Testis (tissue), 3 donors: ENCODE results near the gene SDCCAG8. TPM values are rescaled to one million over a fixed set of nuclear protein-coding genes. Genes with fewer than 3 reads are reported as not detected.

Experiments used
- DNase-seq: peaks from one replicate; pipeline ENCODE4 v3.0.0-alpha.2; 2019
- H3K27ac ChIP-seq, 2 donors: fragments of 200-600 bp; sonication (generic); one replicate each; pipeline ENCODE4 v1.5.1; 2019
- H3K27me3 ChIP-seq: fragments of 200-600 bp; sonication (generic); one replicate; pipeline ENCODE4 v1.5.1; 2019
- H3K36me3 ChIP-seq: fragments of 200-600 bp; sonication (generic); one replicate; pipeline ENCODE4 v1.5.1; 2017; ENCODE audit warnings: low read depth; ENCODE audit errors: missing control alignments
- H3K4me1 ChIP-seq: fragments of 200-600 bp; sonication (generic); one replicate; pipeline ENCODE4 v1.5.1; 2019
- H3K4me3 ChIP-seq, 2 donors: fragments of 200-600 bp; sonication (generic); one replicate each; pipeline ENCODE4 v1.5.1; 2017 to 2019
- H3K9me3 ChIP-seq: fragments of 200-600 bp; sonication (generic); one replicate; pipeline ENCODE4 v1.5.1; 2017
- POLR2A ChIP-seq: fragments of 450-650 bp; IDR thresholded peaks from one replicate; pipeline ENCODE4 v1.6.1; 2017; ENCODE audit warnings: antibody characterized with exemption, mild to moderate bottlenecking, moderate library complexity
- WGBS, 2 donors: methylation state at CpG; one replicate each; pipeline ENCODE4 v1.1.5; 2018; 5-methylcytosine and 5-hydroxymethylcytosine counted together
- intact Hi-C: fragments of 100-400 bp; cut with DNase I; formaldehyde crosslinking; loops from one replicate; pipeline ENCODE4 v1.15.1; 2023; ENCODE audit warnings: low total_unique reads
- polyA plus RNA-seq: library from polyadenylated mRNA; stranded (reverse); fragments of 350-450 nt; fragmentation: Illumina TruSeq; extraction: RNeasy Lipid Tissue Mini Kit (QIAGEN cat#74804); gene quantifications from one replicate; pipeline ENCODE4 v1.2.3, GENCODE V29; 2014; ENCODE audit warnings: low read depth, low replicate concordance; ENCODE audit not compliant: insufficient read depth
- total RNA-seq, 2 donors: library from RNA; depleted of rRNA; stranded (reverse); fragments of >200 nt; gene quantifications; one replicate each; pipeline ENCODE4 v1.2.3, GENCODE V29; 2016
- TF ChIP-seq, protein P1 (sequence below), 3 experiments: fragments of 450-650 bp in 2 of 3; fragments of 200-600 bp in 1 of 3; sonication (generic) in 1 of 3; IDR thresholded peaks; one replicate each; pipeline ENCODE4 v1.5.1; 2016 to 2019; ENCODE audit warnings: antibody characterized with exemption in 3 of 3, mild to moderate bottlenecking in 2 of 3, moderate library complexity in 1 of 3

The SDCCAG8 gene
- total and polyA plus RNA-seq, 3 donors from 2014 or later, result 21.9 to 45.4 (median 40.6) TPM

DNA sequence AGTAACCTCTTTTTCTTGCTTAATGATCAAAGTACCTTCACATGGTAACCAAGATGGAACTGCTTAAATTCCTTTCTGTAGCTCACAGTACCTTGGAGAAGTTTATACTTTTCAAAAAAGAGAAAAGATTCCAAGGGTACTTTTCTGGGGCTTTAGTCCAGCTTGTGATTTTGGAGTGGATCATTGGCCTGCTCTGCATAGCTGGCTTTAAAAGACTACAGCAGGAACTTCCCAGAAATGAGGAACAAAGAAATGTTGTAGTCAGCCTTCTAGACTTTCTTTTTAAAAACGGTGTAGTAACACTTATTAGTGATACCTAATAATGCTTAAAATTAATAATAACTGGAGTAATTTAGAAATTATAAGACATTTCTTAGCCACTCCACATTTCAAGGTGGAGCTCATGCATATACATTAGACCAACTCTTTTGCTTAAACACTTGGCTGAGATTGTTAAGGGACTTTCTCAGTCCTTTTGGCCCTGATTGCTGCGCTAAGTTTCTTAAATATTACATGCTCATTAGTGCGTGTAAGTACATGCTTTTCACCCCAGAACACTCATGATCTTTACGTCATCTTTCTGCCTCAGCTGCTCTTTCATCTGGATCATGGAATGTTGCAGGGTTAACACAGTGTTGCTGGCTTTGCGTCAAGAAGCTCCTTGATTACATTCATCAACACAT is 57.3 kb downstream of the SDCCAG8 start:
- 71 to 79% methylated on average over 5 of the region's 5 CpGs for WGBS, 2 donors
- no peak overlapping the region for H3K27ac ChIP-seq
- intact Hi-C loops, result no loop called here
- no peaks in the 10 kb centered on the region for H3K4me1 ChIP-seq
- no peak for DNase-seq
- TF ChIP-seq POLR2A, result no peak
- TF ChIP-seq, protein P1, sequence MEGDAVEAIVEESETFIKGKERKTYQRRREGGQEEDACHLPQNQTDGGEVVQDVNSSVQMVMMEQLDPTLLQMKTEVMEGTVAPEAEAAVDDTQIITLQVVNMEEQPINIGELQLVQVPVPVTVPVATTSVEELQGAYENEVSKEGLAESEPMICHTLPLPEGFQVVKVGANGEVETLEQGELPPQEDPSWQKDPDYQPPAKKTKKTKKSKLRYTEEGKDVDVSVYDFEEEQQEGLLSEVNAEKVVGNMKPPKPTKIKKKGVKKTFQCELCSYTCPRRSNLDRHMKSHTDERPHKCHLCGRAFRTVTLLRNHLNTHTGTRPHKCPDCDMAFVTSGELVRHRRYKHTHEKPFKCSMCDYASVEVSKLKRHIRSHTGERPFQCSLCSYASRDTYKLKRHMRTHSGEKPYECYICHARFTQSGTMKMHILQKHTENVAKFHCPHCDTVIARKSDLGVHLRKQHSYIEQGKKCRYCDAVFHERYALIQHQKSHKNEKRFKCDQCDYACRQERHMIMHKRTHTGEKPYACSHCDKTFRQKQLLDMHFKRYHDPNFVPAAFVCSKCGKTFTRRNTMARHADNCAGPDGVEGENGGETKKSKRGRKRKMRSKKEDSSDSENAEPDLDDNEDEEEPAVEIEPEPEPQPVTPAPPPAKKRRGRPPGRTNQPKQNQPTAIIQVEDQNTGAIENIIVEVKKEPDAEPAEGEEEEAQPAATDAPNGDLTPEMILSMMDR (IDR thresholded peaks at IDR 0.05), result no peak
- no peaks in the 10 kb centered on the region for H3K36me3 ChIP-seq
- no peak overlapping the region for H3K4me3 ChIP-seq
- H3K9me3 ChIP-seq, result no peaks in the 10 kb centered on the region
- H3K27me3 ChIP-seq, result no peaks in the 10 kb centered on the region

DNA sequence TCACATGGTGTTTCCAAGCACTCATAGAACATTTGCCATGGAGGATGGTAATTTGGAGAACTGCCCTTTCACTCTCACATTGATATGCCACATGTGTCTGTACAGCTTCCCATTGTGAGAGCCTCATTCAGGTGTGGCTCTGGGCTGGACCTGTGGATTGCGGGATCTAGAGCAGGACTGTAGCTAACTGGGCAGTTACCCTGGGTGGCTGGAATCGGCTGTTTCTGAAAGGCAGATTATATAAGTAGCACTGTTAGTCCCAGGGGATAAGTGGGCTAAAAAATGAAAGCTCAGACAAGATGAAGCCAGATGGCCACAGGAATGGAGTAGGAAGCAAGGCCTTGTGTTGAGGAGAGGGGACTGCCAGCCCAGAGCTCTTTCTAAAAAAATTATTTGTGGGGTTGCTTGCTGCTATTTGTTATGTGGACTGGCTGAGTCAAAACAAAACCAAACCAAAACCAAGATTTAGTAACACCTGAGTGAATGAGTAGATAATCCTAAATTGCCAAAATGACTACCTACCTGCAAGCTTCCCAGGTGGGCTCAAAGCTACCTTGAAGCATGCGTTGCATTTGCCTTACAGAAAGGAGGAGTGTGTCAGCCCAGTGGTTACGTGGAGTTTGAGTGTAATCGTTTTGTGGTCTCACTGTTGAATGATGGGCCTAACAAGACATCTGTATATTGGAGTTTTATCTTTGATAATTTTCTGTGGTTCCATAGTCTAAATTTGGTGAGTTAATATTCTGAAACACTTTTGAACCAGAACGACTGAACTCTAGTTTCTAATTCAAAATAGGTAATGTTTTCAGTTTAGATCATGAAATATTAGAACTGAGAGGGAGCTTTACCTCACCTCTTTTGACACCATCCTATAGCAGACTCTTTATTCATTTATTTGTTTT is 58.0 kb downstream of the SDCCAG8 start:
- intact Hi-C loops, result no loop called here
- H3K27ac ChIP-seq, result peak overlapping the region in 1 of 2 donors; percentile 33
- WGBS, 2 donors, result 80 to 90% methylated on average over 6 of the region's 6 CpGs

DNA sequence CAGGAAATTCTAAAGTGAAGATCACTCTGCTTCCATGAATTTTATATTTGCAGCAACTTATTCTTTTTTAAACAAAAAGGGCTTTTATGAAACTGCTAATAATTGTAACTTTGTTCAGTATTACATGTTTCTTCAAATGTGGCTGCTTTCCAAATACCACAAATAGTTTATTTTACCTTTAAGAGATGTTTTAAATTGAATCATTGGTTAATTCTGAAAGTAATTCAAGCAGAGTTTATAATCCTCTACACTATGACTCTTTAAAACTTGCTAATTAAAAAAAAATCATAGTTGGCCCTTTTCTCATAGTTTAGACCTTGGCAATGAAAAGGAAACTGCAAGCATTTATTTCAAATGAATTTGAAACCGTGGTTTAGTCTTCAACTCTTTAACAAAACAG is 59.6 kb downstream of the SDCCAG8 start:
- H3K27ac ChIP-seq, result no peak overlapping the region
- WGBS, 2 donors, result 36 to 42% methylated on average over 1 of the region's 1 CpG
- H3K9me3 ChIP-seq, result no peaks in the 10 kb centered on the region
- no peaks in the 10 kb centered on the region for H3K4me1 ChIP-seq
- intact Hi-C loops, result no loop called here
- no peak for DNase-seq
- H3K4me3 ChIP-seq, result no peak overlapping the region
- TF ChIP-seq POLR2A, result no peak
- TF ChIP-seq, protein P1 (IDR thresholded peaks at IDR 0.05), result no peak
- H3K27me3 ChIP-seq, result no peaks in the 10 kb centered on the region
- no peaks in the 10 kb centered on the region for H3K36me3 ChIP-seq

More for the DNA sequence above, 58.0 kb downstream of the SDCCAG8 start:
- no peak for TF ChIP-seq POLR2A
- TF ChIP-seq, protein P1 (IDR thresholded peaks at IDR 0.05), result no peak
- DNase-seq, result no peak
- Histone ChIP-seq H3K36me3 (no peaks in the 10 kb centered on the region), H3K27me3 (no peaks in the 10 kb centered on the region), H3K4me3 (no peak overlapping the region), H3K4me1 (no peaks in the 10 kb centered on the region), H3K9me3 (no peaks in the 10 kb centered on the region)

DNA sequence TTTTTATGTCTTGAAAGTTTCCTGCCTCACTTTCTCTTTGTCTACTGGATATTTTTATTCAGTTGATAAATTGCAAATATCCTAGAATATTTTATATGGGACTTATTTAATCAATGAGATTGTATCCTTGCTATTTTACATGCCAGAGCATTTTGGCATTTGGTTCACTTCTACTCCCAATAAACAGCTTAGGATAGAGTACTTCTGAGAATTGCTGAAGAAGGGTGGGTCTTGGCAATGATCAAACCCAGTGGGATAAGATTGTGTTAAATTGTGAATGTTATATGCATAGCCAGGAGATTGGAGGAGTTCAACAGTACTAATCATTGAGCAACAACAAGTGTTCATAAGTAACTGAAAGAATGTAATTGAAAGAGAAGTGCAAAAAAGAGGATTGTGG is 60.1 kb downstream of the SDCCAG8 start:
- Histone ChIP-seq H3K36me3 (no peaks in the 10 kb centered on the region), H3K27ac (no peak overlapping the region), H3K4me3 (no peak overlapping the region), H3K9me3 (no peaks in the 10 kb centered on the region), H3K4me1 (no peaks in the 10 kb centered on the region), H3K27me3 (no peaks in the 10 kb centered on the region)
- intact Hi-C loops, result no loop called here
- no peak for TF ChIP-seq POLR2A
- DNase-seq, result no peak

DNA sequence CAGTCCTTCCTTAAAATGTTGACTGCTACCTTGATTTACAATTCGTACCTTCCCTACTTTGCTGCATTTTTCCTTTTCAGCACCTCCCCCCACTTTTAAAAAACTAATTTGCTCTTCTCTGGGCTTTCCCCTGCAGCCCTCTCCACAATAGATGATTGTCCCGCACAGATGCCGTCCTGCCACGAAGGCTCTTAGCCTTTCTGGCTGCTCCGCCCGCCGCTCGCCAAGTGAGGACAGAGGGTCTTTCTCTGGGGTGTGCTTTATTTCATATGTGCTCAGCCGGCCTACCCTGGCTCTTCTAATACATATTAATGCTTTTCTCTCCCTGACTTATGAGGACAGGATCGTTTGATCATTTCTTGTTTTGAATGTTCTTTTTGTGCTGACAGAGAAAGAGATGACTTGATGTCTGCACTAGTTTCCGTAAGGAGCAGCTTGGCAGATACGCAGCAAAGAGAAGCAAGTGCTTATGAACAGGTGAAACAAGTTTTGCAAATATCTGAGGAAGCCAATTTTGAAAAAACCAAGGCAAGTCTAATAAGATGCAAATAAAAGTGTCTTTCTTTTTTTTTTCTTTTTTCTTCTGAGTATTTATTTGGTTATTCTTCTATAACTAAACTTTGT is 60.6 kb downstream of the SDCCAG8 start:
- Histone ChIP-seq H3K4me1 (no peaks in the 10 kb centered on the region), H3K27ac (no peak overlapping the region), H3K36me3 (no peaks in the 10 kb centered on the region), H3K4me3 (no peak overlapping the region), H3K27me3 (no peaks in the 10 kb centered on the region), H3K9me3 (no peaks in the 10 kb centered on the region)
- TF ChIP-seq POLR2A, result no peak
- TF ChIP-seq, protein P1 (IDR thresholded peaks at IDR 0.05), result no peak
- WGBS, 2 donors, result 54 to 63% methylated on average over 12 of the region's 12 CpGs
- intact Hi-C loops, result no loop called here
- DNase-seq, result peak; percentile 40
